Measurements from ENCODE around the gene SMG6.

Gene SMG6

DNA sequence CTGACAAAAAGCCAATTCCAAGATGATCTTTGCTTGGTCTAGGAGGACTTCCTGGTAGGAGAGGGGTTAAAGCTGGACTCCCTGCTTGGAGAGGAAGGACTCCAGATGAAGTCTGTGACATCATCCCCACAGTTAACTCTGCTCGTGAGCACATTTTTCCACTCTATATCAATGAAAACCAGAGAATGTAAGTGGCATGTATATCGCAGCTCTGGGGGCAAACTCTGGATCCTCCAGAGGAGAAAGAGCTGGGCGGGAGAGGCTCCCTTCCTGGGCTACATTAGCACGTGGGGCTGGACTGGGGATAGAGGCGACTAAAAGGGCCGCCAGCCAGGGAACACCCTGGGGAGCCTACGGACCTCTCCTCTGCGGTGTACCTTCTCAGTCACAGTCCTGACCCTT is 214.6 kb downstream of the SMG6 start:
- Histone ChIP-seq H3K4me1 (ENCODE audit: insufficient read depth, low read length) (peaks cover 22% of the 10 kb centered on the region), H3K36me3 (ENCODE audit: insufficient read depth, low read length) (no peaks in the 10 kb centered on the region), H3K9me3 (ENCODE audit: control insufficient read depth, insufficient read depth, low read length) (no peaks in the 10 kb centered on the region), H3K9ac (ENCODE audit: low read depth, low read length) (no peak overlapping the region)

DNA sequence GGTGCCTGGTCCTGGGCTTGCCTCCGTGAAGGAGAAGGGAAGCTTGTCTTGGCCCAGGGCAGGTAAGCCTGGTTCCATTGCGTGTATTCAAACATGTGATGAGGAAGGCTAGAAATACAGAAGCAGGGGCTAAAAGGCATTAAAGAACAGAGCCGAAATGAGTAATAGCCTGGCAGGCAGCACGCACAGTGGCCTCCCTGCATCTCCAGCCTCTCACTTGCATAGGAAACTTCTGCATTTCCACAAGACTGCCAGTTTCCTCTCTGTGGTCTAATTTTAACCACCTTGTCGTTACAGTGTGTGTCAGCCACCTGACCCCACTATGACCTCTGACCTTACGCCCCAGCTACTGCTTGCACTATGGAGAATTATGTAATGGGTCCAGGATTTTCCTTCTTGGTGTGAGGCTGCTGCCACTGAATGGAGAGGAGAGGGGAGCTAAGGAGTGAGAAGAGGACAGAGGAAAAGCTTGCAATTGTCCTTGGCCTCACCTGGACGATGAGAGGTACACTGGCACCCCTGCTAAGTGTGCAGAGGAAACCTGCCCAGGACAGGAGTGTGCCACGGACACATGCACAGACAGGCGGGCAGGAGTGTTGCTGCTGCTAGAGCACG is 215.9 kb downstream of the SMG6 start:
- peaks cover 22% of the 10 kb centered on the region for H3K4me1 ChIP-seq (ENCODE audit: insufficient read depth, low read length)
- no peaks in the 10 kb centered on the region for H3K9me3 ChIP-seq (ENCODE audit: control insufficient read depth, insufficient read depth, low read length)
- H3K9ac ChIP-seq (ENCODE audit: low read depth, low read length), result no peak overlapping the region
- no peaks in the 10 kb centered on the region for H3K36me3 ChIP-seq (ENCODE audit: insufficient read depth, low read length)

DNA sequence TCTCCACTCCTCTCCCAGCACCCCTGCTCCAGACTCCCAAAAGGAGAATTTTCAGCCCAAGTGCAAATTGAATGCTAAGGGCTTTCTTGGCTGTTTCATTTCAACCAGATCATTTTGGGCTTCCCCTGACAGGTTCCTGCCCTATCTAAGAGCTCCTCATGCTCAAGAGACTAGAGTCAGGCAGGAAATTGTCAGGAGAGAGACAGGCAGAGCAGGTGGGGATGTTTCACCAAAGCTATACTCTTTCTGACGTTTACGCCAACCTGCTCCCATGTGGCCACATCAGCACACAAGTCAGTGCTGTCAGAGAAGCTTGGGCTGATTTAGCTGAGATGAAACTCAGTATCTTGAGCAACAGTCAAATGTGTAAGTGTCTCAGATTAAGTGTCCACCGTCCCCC is 217.3 kb downstream of the SMG6 start:
- no peaks in the 10 kb centered on the region for H3K9me3 ChIP-seq (ENCODE audit: control insufficient read depth, insufficient read depth, low read length)
- H3K9ac ChIP-seq (ENCODE audit: low read depth, low read length), result no peak overlapping the region
- H3K4me1 ChIP-seq (ENCODE audit: insufficient read depth, low read length), result peaks cover 21% of the 10 kb centered on the region
- no peaks in the 10 kb centered on the region for H3K36me3 ChIP-seq (ENCODE audit: insufficient read depth, low read length)

DNA sequence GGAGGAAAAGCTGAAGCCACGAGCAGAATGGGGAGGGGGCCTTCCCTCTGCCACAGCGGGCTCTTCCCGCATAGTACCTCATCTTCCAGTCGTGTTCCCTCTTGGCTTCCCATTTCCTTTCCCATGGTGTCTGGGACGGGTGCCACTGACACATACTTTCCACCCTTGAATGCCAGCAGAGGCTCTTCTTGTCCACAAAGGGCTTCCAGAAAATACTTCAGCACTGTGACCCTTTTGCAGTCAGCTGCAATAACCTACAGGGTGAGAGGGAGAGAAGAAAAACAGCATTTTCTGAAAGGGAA is 218.0 kb downstream of the SMG6 start:
- no peaks in the 10 kb centered on the region for H3K36me3 ChIP-seq (ENCODE audit: insufficient read depth, low read length)
- H3K9me3 ChIP-seq (ENCODE audit: control insufficient read depth, insufficient read depth, low read length), result no peaks in the 10 kb centered on the region
- no peak overlapping the region for H3K9ac ChIP-seq (ENCODE audit: low read depth, low read length)
- H3K4me1 ChIP-seq (ENCODE audit: insufficient read depth, low read length), result peaks cover 13% of the 10 kb centered on the region; the same call in 1 of the 2 replicates

DNA sequence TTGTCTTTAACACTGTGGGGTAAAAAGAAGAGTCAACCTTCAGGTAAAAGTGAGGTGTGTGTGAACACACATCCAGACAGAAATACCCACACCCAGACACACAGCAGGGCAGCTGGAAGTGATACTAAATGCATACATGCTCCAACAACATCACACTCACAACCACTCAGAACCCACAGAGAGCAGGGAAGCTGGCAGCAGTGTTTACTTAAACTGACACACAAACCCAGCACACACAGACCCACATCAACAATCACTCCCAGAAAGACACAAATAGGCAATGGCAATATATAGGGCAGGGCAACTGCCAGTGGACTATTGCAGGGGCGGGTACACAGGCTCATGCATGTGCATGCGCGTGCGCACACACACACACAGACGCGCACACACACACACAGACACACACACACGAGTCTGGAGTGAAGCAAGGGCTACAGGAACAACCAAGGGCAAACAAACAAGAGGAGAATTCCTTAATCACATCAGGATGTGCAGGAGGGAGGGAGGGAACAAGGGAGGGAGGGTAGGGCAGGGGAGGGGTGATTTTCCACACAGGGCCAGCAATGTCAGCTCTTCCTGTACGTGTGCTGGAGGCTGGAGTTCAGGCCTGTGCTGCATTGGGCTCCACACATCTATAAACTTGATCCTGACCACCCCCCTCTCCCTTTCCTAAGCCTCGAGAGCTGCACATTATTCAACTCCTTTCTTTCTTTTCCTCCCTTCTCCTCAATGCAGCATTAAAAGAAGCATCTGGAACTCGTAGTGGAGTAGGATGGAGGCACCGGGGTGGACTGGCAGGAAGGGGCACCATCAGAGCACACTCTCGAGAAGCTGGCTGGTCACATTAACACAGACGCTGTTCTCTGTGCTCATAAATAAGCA is 218.6 kb downstream of the SMG6 start:
- Histone ChIP-seq H3K9ac (ENCODE audit: low read depth, low read length) (no peak overlapping the region), H3K4me1 (ENCODE audit: insufficient read depth, low read length) (peaks cover 9% of the 10 kb centered on the region; the same call in 1 of the 2 replicates), H3K36me3 (ENCODE audit: insufficient read depth, low read length) (no peaks in the 10 kb centered on the region)

DNA sequence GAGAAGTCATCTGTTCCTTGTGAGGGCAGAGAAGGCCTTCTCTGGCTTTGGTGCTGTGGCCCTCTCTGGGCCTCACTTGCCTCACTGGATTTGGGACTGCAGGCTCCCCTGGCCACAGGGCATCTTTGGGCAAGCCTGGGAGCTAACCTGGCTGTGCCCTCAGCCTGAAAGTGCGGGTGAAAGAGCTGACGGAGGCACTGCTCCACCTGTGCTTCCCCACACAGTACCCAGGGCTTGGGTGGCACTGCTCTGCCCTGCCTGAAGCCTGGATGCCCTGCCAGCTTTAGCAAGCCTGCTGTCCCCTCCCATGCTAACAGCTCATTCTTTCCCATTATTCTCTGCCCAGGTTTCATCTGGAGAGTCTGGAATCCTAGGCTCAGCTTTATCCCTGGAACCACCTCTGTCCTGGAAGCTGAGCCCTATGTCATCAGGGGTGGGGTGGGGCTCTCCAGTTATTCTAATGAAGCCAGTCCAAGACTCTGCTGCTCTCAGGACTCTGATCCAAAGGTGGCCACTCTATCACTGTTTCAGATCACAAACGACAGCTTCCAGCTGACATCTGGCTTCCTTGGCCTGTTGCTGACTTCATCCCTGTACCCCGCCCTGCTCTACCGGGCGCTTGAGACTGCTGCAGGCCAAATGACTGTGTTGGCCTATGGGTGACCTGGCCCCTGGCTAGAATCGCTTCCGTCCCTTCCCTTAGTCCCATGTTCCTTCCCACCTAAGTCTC is 219.4 kb downstream of the SMG6 start:
- H3K9me3 ChIP-seq (ENCODE audit: control insufficient read depth, insufficient read depth, low read length), result no peaks in the 10 kb centered on the region
- peaks cover 9% of the 10 kb centered on the region; the same call in 1 of the 2 replicates for H3K4me1 ChIP-seq (ENCODE audit: insufficient read depth, low read length)
- H3K9ac ChIP-seq (ENCODE audit: low read depth, low read length), result no peak overlapping the region
- no peaks in the 10 kb centered on the region for H3K36me3 ChIP-seq (ENCODE audit: insufficient read depth, low read length)

More for the DNA sequence above, 218.6 kb downstream of the SMG6 start:
- H3K9me3 ChIP-seq (ENCODE audit: control insufficient read depth, insufficient read depth, low read length), result no peaks in the 10 kb centered on the region

DNA sequence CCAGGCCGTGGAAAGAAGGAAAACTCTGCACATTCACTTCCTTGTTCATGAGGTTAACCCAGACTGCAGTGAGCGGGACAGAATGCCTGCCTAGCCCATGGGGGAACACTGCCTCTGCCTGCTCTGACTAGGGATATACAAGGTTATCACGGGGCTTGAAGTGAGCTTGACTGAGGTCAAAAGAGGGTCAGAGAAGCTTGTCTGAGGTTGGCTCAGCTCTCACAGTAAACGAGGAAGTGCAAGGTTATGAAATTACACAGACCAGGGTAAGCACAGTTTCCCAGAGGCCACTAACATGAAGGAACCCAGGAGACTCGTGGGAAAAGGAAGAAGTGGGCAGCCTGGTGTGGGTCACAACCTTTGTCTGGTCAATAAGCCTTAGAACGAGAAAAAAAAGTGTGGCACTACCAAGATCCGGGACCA is 220.0 kb downstream of the SMG6 start:
- no peaks in the 10 kb centered on the region for H3K36me3 ChIP-seq (ENCODE audit: insufficient read depth, low read length)
- peaks cover 9% of the 10 kb centered on the region; the same call in 1 of the 2 replicates for H3K4me1 ChIP-seq (ENCODE audit: insufficient read depth, low read length)
- no peak overlapping the region for H3K9ac ChIP-seq (ENCODE audit: low read depth, low read length)
- H3K9me3 ChIP-seq (ENCODE audit: control insufficient read depth, insufficient read depth, low read length), result no peaks in the 10 kb centered on the region

DNA sequence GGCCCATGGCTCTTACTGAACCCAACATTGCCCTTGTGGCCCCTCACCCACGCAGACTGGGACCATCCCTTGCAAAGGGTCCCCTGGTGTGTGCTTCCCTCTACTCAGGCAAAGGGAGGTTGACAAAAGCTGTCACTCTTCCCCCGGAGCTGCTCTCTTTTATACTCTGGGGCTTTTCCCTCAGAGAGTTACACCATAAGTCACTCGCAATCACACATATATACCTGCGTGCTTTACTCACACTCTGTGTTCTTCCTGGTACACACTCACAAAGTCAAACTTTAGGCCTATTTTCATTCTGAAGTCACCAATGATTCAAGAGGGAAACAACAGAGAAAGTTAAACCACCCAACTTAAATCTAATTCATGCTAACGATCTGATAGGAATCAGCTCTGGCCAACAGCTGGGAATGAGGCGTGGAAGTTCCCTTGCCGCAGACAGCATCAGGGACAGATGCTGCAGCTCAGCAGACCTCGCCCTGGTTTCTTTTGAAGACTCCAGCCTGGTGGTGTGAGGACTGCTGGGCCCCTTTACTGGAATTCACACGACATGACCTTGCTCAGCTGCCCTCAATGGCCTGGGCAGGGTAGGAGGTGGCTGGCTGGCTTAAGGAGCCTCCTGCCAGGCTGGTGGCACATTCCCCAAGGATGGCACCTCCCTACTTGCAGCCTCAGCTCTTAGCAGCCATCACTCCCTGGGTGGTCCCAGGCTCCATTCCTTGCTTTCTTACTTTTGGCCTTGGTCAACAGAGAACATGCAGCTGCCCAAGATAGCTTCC is 221.4 kb downstream of the SMG6 start:
- no peaks in the 10 kb centered on the region for H3K9me3 ChIP-seq (ENCODE audit: control insufficient read depth, insufficient read depth, low read length)
- H3K36me3 ChIP-seq (ENCODE audit: insufficient read depth, low read length), result no peaks in the 10 kb centered on the region
- H3K9ac ChIP-seq (ENCODE audit: low read depth, low read length), result no peak overlapping the region
- H3K4me1 ChIP-seq (ENCODE audit: insufficient read depth, low read length), result peaks cover 9% of the 10 kb centered on the region; the same call in 1 of the 2 replicates

DNA sequence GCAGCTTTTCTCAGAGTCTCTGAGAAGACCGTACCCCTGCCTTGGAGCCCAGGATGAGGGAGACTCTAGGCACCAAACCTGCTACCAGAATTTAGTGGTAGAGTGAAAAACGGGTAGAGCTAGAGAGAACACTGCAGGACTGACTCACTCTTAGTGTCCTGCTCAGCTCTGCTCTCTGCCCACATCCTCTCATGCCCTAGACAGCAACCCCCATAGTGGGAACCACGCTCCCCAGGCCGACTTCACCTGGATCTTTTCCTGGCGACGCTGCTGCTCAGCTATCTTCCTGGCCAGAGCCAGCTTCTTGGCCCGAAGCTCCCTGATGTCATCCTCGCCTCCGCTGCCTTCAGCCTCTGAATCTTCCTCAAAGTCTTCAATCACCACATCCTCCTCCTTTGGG is 222.0 kb downstream of the SMG6 start:
- Histone ChIP-seq H3K9me3 (ENCODE audit: control insufficient read depth, insufficient read depth, low read length) (no peaks in the 10 kb centered on the region), H3K4me1 (ENCODE audit: insufficient read depth, low read length) (peaks cover 9% of the 10 kb centered on the region; the same call in 1 of the 2 replicates), H3K9ac (ENCODE audit: low read depth, low read length) (no peak overlapping the region), H3K36me3 (ENCODE audit: insufficient read depth, low read length) (no peaks in the 10 kb centered on the region)

DNA sequence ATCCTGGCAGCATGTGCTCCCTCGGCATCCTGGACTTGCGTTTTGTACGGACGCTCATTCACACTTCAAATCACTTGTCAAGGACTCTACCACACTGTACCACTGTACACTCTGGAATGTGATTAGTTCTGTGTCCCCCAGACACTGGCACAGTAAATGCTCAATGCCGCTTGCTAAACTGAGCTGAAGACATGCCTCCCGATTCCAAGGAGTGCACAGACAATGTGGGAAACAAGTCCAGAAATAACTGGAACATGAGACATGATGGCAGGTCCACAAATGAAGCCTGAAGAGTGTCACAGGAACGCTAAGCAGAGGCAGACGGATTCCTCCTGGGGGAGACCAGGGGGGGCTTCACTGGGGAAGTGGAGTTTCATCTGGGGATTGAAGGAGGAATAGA is 226.5 kb downstream of the SMG6 start:
- Histone ChIP-seq H3K36me3 (ENCODE audit: insufficient read depth, low read length) (no peaks in the 10 kb centered on the region), H3K4me1 (ENCODE audit: insufficient read depth, low read length) (no peaks in the 10 kb centered on the region), H3K9me3 (ENCODE audit: control insufficient read depth, insufficient read depth, low read length) (no peaks in the 10 kb centered on the region), H3K9ac (ENCODE audit: low read depth, low read length) (no peak overlapping the region)

DNA sequence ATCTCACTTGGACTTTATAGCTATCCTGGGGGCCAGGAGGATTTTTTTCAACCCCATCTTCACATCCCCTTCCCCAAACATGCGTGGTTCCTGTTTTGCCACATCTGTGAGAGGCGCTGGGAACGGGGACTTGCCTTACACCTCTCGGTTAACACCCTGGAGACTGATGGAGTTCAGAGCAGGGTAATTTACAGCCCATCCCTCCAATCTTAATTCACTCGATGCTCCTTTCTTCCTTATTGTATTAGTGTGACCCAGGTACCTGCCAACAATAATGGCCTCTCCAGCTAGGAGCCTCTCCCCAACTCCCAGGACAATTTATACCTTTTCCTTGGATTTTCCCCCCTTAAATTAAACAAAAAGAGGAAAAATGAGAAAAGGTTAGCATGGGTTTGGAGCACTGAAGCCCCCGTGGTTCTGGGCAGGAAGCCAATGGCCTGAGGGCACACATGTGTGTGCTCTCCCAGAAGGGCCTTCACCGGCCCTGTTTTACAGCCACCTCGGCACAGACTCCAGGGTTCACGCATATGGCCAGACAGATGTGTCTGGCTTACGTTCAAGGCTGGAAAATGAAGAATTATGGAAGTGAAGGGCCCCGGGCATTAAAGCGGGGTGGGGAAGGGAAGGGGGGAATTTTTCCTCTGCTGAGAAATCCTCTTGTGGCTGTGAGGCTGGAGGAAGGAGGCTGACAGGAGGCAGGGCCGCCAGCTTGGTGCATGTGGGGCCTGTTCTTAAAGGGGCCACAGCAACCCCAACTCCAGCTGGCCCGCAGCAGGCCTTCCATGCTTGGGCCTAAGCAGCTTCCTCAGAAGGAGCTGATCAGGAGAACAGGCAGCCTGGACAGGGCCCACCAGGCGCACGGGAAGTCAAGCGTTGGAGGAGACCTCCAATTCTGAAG is 227.2 kb downstream of the SMG6 start:
- H3K4me1 ChIP-seq (ENCODE audit: insufficient read depth, low read length), result no peaks in the 10 kb centered on the region
- H3K36me3 ChIP-seq (ENCODE audit: insufficient read depth, low read length), result no peaks in the 10 kb centered on the region
- no peak overlapping the region for H3K9ac ChIP-seq (ENCODE audit: low read depth, low read length)
- no peaks in the 10 kb centered on the region for H3K9me3 ChIP-seq (ENCODE audit: control insufficient read depth, insufficient read depth, low read length)

DNA sequence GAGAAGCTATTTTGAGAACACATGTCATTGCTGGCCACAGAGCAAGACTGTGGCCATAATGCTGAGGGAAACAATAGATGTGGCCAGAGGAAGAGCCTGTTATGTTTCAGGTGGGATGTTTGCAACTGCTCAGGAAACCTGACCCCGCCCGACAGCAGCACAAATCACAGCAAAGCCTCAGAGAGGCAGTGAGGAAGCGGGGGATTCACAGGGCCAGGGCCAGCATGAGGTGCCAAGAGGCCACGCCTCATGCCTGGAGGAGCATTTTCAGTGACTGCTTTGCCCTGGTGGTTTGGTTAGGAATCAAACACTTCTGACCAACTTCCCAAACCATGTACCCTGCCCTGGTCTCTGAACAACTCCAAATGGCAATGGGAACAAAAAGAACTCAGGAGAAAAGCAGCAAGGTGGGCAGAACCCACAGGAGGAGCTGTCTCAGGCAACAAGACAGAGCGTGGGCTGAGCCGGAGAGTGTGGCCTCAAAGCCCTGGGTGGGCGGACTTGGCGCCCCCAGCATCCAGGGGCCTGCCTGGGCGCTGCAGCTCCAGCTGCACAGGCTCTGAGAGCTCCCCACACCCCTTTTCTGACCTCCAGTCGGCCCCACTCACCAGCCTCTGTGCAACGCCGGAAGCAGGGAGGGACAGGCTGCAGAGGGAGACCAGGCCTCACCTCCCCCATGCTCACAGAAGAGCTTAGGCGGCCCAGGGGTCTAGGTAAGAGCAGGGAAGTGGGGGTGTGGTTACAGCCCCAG is 228.1 kb downstream of the SMG6 start:
- no peaks in the 10 kb centered on the region for H3K9me3 ChIP-seq (ENCODE audit: control insufficient read depth, insufficient read depth, low read length)
- no peak overlapping the region for H3K9ac ChIP-seq (ENCODE audit: low read depth, low read length)
- H3K36me3 ChIP-seq (ENCODE audit: insufficient read depth, low read length), result no peaks in the 10 kb centered on the region
- H3K4me1 ChIP-seq (ENCODE audit: insufficient read depth, low read length), result peaks cover 5% of the 10 kb centered on the region; the same call in 1 of the 2 replicates

DNA sequence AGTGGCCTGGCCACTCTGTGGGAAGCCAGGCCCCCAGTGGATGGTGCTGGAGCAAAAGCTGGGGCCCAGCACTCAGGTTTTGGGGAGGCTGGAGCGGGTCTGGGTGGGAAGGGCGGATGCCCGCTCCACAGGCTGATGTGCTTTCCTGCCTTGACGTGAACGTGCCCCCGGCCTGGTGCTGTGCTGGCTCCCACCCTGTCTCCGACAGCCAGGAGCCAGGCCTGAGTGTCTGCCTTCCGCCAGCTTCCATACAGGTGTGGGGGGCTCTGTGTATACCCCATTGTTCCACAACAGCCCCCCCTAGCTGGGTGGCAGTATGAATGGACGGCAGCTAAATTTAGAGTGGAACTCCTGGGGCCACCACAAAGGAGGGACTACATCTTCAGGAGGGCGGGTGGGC is 228.7 kb downstream of the SMG6 start:
- Histone ChIP-seq H3K36me3 (ENCODE audit: insufficient read depth, low read length) (no peaks in the 10 kb centered on the region), H3K9me3 (ENCODE audit: control insufficient read depth, insufficient read depth, low read length) (no peaks in the 10 kb centered on the region), H3K4me1 (ENCODE audit: insufficient read depth, low read length) (peaks cover 5% of the 10 kb centered on the region; the same call in 1 of the 2 replicates), H3K9ac (ENCODE audit: low read depth, low read length) (no peak overlapping the region)

Measured in ES-I3 (cell line).